ENCODE data around the gene RNF38.
A peak's percentile ranks its signal among the peaks of the same experiment; 100 is the strongest.

Gene RNF38

DNA sequence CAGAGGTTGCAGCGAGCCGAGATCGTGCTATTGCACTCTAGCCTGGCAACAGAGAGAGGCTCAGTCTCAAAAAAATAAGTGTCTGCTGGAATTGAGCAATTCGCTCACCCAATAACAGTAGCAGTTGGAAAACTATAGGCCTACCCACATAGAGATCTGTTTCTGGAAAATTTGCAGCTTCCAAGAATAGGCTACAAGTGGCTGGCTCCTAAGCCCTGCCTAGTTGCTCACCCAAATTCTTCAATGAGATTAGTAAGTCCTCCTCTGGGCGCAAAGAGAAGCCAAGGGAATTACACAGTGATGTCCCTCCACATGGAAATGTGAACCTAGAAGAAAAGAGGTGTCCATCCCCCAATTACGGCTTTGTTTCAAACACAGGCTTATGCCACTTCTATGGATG, 42.6 kb upstream of the RNF38 start:
- Histone ChIP-seq H3K27me3 (no peaks in the 10 kb centered on the region), H3K9me3 (no peaks in the 10 kb centered on the region), H3K4me1 (no peaks in the 10 kb centered on the region), H3K36me3 (no peaks in the 10 kb centered on the region), H3K4me3 (ENCODE audit: low read depth, low read length) (no peak overlapping the region)
- TF ChIP-seq, protein P1, sequence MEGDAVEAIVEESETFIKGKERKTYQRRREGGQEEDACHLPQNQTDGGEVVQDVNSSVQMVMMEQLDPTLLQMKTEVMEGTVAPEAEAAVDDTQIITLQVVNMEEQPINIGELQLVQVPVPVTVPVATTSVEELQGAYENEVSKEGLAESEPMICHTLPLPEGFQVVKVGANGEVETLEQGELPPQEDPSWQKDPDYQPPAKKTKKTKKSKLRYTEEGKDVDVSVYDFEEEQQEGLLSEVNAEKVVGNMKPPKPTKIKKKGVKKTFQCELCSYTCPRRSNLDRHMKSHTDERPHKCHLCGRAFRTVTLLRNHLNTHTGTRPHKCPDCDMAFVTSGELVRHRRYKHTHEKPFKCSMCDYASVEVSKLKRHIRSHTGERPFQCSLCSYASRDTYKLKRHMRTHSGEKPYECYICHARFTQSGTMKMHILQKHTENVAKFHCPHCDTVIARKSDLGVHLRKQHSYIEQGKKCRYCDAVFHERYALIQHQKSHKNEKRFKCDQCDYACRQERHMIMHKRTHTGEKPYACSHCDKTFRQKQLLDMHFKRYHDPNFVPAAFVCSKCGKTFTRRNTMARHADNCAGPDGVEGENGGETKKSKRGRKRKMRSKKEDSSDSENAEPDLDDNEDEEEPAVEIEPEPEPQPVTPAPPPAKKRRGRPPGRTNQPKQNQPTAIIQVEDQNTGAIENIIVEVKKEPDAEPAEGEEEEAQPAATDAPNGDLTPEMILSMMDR (IDR thresholded peaks at IDR 0.05; ENCODE audit: low read depth, low read length), result no peak
- DNase-seq, result no peak

- no peaks in the 10 kb centered on the region for H3K36me3 ChIP-seq
- TF ChIP-seq, protein P1 (IDR thresholded peaks at IDR 0.05; ENCODE audit: low read depth, low read length), result no peak
Observed at GRCh38 chr9:36441966-36442365, 41.9 kb upstream of the RNF38 start.

GRCh38 chr9:36438536-36439236, 38.6 kb upstream of the RNF38 start:
- no peaks in the 10 kb centered on the region for H3K9me3 ChIP-seq
- no peak for DNase-seq
- H3K4me3 ChIP-seq (ENCODE audit: low read depth, low read length), result no peak overlapping the region
- H3K36me3 ChIP-seq, result no peaks in the 10 kb centered on the region
- TF ChIP-seq, protein P1 (IDR thresholded peaks at IDR 0.05; ENCODE audit: low read depth, low read length), result no peak
- H3K27me3 ChIP-seq, result no peaks in the 10 kb centered on the region
- no peaks in the 10 kb centered on the region for H3K4me1 ChIP-seq

More at GRCh38 chr9:36441966-36442365, 41.9 kb upstream of the RNF38 start:
- no peaks in the 10 kb centered on the region for H3K9me3 ChIP-seq
- no peaks in the 10 kb centered on the region for H3K4me1 ChIP-seq
- H3K4me3 ChIP-seq (ENCODE audit: low read depth, low read length), result no peak overlapping the region
- H3K27me3 ChIP-seq, result no peaks in the 10 kb centered on the region
- DNase-seq, result no peak

DNA sequence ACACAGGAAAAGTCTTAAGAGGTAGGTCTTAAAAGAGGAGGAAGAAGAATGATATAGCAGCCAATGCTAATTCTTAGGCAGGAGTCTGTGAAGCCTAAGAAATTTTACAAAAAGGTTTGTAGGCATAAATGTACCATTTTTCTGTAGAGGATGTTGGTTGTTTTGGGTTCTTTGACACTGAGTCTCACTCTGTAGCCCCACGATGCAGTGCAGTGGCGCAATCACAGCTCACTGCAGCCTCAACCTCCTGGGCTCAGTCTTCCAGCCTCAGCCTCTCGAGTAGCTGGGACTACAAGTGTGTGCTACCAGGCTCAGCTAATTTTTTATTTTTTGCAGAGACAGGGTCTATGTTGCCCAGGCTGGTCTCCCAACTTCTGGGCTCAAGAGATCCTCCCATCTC, 37.7 kb upstream of the RNF38 start:
- H3K4me3 ChIP-seq (ENCODE audit: low read depth, low read length), result no peak overlapping the region
- DNase-seq, result no peak
- TF ChIP-seq, protein P1 (IDR thresholded peaks at IDR 0.05; ENCODE audit: low read depth, low read length), result no peak
- no peaks in the 10 kb centered on the region for H3K9me3 ChIP-seq
- no peaks in the 10 kb centered on the region for H3K36me3 ChIP-seq
- no peaks in the 10 kb centered on the region for H3K4me1 ChIP-seq
- H3K27me3 ChIP-seq, result no peaks in the 10 kb centered on the region

- Histone ChIP-seq H3K27me3 (no peaks in the 10 kb centered on the region), H3K9me3 (no peaks in the 10 kb centered on the region), H3K36me3 (no peaks in the 10 kb centered on the region), H3K4me1 (no peaks in the 10 kb centered on the region), H3K4me3 (ENCODE audit: low read depth, low read length) (no peak overlapping the region)
- DNase-seq, result peak; percentile 30
- TF ChIP-seq, protein P1 (IDR thresholded peaks at IDR 0.05; ENCODE audit: low read depth, low read length), result no peak
Observed at GRCh38 chr9:36436909-36437308, 36.8 kb upstream of the RNF38 start.

DNA sequence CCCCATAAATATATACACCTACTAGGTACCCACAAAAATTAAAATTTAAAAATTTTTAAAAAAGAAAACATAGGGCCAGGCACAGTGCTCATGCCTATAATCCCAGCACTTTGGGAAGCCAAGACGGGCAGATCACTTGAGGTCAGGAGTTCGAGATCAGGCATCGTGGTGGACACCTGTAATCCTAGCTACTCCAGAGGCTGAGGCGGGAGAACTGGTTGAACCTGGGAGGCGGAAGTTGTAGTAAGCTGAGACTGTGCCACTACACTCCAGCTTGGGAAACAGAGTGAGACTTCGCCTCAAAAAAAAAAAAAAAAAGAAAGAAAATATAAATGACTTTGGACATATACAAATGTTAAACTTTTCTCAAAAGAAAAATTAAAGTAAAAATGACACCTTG, 33.3 kb upstream of the RNF38 start:
- DNase-seq, result no peak
- Histone ChIP-seq H3K4me3 (ENCODE audit: low read depth, low read length) (no peak overlapping the region), H3K36me3 (peaks cover 6% of the 10 kb centered on the region; the same call in 1 of the 2 replicates), H3K27me3 (no peaks in the 10 kb centered on the region), H3K9me3 (no peaks in the 10 kb centered on the region), H3K4me1 (no peaks in the 10 kb centered on the region)
- TF ChIP-seq, protein P1 (IDR thresholded peaks at IDR 0.05; ENCODE audit: low read depth, low read length), result no peak

Measured in BE2C (cell line).